ENCODE measurements around the gene PAQR8. TPM values are rescaled to one million over a fixed set of nuclear protein-coding genes. Genes with fewer than 3 reads are reported as not detected.
A peak's percentile ranks its signal among the peaks of the same experiment; 100 is the strongest.

Gene PAQR8
- total and polyA plus RNA-seq, 2 of the 13 experiments (the other 11 are each of a cell fraction or from before 2014, with no cell fraction given), result 37.7 to 50.7 TPM

DNA sequence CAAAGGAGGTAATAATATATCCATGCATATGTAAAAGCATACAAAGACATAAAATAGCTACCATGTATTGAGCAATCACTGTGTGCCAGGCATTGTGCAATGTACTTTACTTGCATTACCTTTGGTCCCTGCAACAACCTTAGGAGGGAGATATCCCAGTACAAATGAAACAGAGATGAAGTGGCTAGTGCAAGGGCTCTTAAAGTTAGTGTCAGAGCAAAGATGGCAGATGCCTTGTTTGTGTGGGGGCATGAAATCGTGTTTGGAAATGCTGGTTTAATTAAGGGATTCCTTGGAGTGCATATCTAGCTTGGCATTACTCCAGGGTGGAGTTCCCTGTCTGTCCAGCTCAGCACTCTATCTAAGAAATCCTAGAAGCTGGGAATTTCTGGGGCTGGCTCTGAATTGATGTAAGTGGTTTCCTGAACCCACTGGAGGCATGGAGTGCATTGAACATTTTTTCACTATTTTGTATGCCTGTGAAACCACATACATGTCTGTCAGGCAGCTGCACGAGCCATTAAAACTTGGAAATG is 9.8 kb downstream of the PAQR8 start (continued):
- no peak for TF ChIP-seq ZNF790 (CRISPR knock-in tag; IDR thresholded peaks at IDR 0.05; ENCODE audit: borderline replicate concordance)
- TF ChIP-seq POLR2A (IDR thresholded peaks at IDR 0.05; ENCODE audit: insufficient read depth in 1 of 2, low read depth in 2 of 2, low read length in 2 of 2), result no peak
- TF ChIP-seq FOSL2 (CRISPR knock-in tag; IDR thresholded peaks at IDR 0.05), result peak; percentile 73
- TF ChIP-seq, protein P1, sequence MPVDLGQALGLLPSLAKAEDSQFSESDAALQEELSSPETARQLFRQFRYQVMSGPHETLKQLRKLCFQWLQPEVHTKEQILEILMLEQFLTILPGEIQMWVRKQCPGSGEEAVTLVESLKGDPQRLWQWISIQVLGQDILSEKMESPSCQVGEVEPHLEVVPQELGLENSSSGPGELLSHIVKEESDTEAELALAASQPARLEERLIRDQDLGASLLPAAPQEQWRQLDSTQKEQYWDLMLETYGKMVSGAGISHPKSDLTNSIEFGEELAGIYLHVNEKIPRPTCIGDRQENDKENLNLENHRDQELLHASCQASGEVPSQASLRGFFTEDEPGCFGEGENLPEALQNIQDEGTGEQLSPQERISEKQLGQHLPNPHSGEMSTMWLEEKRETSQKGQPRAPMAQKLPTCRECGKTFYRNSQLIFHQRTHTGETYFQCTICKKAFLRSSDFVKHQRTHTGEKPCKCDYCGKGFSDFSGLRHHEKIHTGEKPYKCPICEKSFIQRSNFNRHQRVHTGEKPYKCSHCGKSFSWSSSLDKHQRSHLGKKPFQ (CRISPR knock-in tag; IDR thresholded peaks at IDR 0.05; ENCODE audit: insufficient replicate concordance), result no peak
- no peak for TF ChIP-seq E2F2 (CRISPR knock-in tag; IDR thresholded peaks at IDR 0.05; ENCODE audit: borderline replicate concordance)
- no peak for TF ChIP-seq DNMT3B (CRISPR knock-in tag; conservative IDR thresholded peaks at IDR 0.05)
- no peak for TF ChIP-seq ZNF34 (CRISPR knock-in tag; IDR thresholded peaks at IDR 0.05; ENCODE audit: borderline replicate concordance)
- peak; percentile 70 for TF ChIP-seq ZEB1 (IDR thresholded peaks at IDR 0.05; ENCODE audit: insufficient replicate concordance, low read depth)
- TF ChIP-seq, protein P2, sequence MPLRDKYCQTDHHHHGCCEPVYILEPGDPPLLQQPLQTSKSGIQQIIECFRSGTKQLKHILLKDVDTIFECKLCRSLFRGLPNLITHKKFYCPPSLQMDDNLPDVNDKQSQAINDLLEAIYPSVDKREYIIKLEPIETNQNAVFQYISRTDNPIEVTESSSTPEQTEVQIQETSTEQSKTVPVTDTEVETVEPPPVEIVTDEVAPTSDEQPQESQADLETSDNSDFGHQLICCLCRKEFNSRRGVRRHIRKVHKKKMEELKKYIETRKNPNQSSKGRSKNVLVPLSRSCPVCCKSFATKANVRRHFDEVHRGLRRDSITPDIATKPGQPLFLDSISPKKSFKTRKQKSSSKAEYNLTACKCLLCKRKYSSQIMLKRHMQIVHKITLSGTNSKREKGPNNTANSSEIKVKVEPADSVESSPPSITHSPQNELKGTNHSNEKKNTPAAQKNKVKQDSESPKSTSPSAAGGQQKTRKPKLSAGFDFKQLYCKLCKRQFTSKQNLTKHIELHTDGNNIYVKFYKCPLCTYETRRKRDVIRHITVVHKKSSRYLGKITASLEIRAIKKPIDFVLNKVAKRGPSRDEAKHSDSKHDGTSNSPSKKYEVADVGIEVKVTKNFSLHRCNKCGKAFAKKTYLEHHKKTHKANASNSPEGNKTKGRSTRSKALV (CRISPR knock-in tag; IDR thresholded peaks at IDR 0.05), result no peak
- no peak for TF ChIP-seq PREB (CRISPR knock-in tag; IDR thresholded peaks at IDR 0.05)
- peak; percentile 70 for TF ChIP-seq ZMYM4 (CRISPR knock-in tag; IDR thresholded peaks at IDR 0.05)
- TF ChIP-seq ZNF629 (CRISPR knock-in tag; conservative IDR thresholded peaks at IDR 0.05), result no peak
- no peak for TF ChIP-seq SMARCC2 (IDR thresholded peaks at IDR 0.05)
- no peak for TF ChIP-seq PITX1 (CRISPR knock-in tag; IDR thresholded peaks at IDR 0.05)
- peak; percentile 79 for TF ChIP-seq SOX5 (CRISPR knock-in tag; IDR thresholded peaks at IDR 0.05; ENCODE audit: borderline replicate concordance)
- 0 out of 2 replicates have a peak, but pooled peaks have one; percentile 86 for TF ChIP-seq TOE1 (CRISPR knock-in tag; IDR thresholded peaks at IDR 0.05)
- TF ChIP-seq TCF7 (IDR thresholded peaks at IDR 0.05; ENCODE audit: low read depth), result 0 out of 2 replicates have a peak, but pooled peaks have one; percentile 6
- no peak for TF ChIP-seq ZNF333 (CRISPR knock-in tag; IDR thresholded peaks at IDR 0.05; ENCODE audit: borderline replicate concordance)
- no peak for TF ChIP-seq CCDC6 (CRISPR knock-in tag; IDR thresholded peaks at IDR 0.05)
- TF ChIP-seq HOXA9 (CRISPR knock-in tag; IDR thresholded peaks at IDR 0.05; ENCODE audit: borderline replicate concordance), result no peak
- TF ChIP-seq ZFP41 (CRISPR knock-in tag; IDR thresholded peaks at IDR 0.05; ENCODE audit: borderline replicate concordance), result no peak
- no peak for TF ChIP-seq ZNF660 (CRISPR knock-in tag; IDR thresholded peaks at IDR 0.05; ENCODE audit: borderline replicate concordance, low read depth)
- 0 out of 2 replicates have a peak, but pooled peaks have one; percentile 24 for TF ChIP-seq ZNF652 (CRISPR knock-in tag; IDR thresholded peaks at IDR 0.05; ENCODE audit: borderline replicate concordance, low read depth)
- no peak for TF ChIP-seq GTF2F1 (IDR thresholded peaks at IDR 0.05; ENCODE audit: low read length)
- TF ChIP-seq ZNF292 (CRISPR knock-in tag; IDR thresholded peaks at IDR 0.05; ENCODE audit: borderline replicate concordance, low read depth), result peak; percentile 88
- 0 out of 2 replicates have a peak, but pooled peaks have one; percentile 32 for TF ChIP-seq ZNF232 (CRISPR knock-in tag; IDR thresholded peaks at IDR 0.05; ENCODE audit: borderline replicate concordance)
- no peak for TF ChIP-seq ZNF460 (CRISPR knock-in tag; IDR thresholded peaks at IDR 0.05; ENCODE audit: borderline replicate concordance)
